Measurements from ENCODE around the gene BICD1.

DNA sequence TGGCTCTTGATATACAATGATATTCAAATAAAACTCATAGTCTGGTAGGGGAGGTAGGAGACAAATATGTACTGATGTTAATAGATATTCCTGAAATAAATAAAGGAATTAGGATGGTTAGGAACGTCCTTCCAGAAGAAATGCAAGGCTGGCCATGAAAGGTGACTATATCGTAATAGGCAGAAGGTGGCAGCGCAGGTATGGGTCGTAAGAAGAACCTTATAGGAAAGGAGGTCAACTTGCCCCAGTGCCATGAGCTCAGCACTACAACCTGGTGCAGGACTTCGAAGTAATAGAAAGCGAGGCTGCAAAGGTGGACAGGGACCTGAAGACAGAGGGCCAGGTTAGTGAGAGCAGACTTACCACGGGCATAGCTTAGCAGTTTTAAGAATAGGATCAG, 237.4 kb downstream of the BICD1 start:
- TF ChIP-seq CTCF (conservative IDR thresholded peaks at IDR 0.05 in 1 of 2, IDR thresholded peaks at IDR 0.05 in 1 of 2; ENCODE audit: low read depth in 1 of 2, low read length in 2 of 2) (no peak), EZH2 (IDR thresholded peaks at IDR 0.05; ENCODE audit: low read length, missing control alignments) (no peak)
